GM12878 (cell line): ENCODE measurements around the gene EDC4. TPM values are rescaled to one million over a fixed set of nuclear protein-coding genes. Genes with fewer than 3 reads are reported as not detected.

Source experiments
- CUX1 ChIP-seq: IDR thresholded peaks from 2 replicates; pipeline ENCODE4 v1.6.1; 2012; ENCODE audit warnings: improper control_type of control experiment, low read depth, low read length; ENCODE audit not compliant: insufficient replicate concordance
- GABPA ChIP-seq: IDR thresholded peaks from 2 replicates; pipeline ENCODE4 v1.6.1; 2014; ENCODE audit warnings: antibody characterized with exemption, low read depth, mild to moderate bottlenecking, inconsistent platforms
- MEF2A ChIP-seq: IDR thresholded peaks from 2 replicates; pipeline ENCODE4 v1.6.1; 2011; ENCODE audit warnings: low read depth, mild to moderate bottlenecking, low read length, moderate library complexity; ENCODE audit not compliant: insufficient read depth
- NBN ChIP-seq: fragments of 450-650 bp; IDR thresholded peaks from 2 replicates; pipeline ENCODE4 v1.6.1; 2016
- TCF7 ChIP-seq: IDR thresholded peaks from 2 replicates; pipeline ENCODE4 v1.6.1; 2014; ENCODE audit warnings: antibody characterized with exemption, borderline replicate concordance
- polyA plus RNA-seq, 11 experiments: library from polyadenylated mRNA; depleted of rRNA in 4 of 11; unstranded in 6 of 11; stranded (reverse) in 5 of 11; fragments of >200 nt; fragmentation: Nextera tagmentation in 4 of 11; fragmentation: Illumina TruSeq in 1 of 11; extraction: Ambion mirVana in 4 of 11; extraction: Trizol in 1 of 11; gene quantifications; 1 replicate in 1 of 11; 2 replicates in 10 of 11; pipeline versions ENCODE4 v1.2.1 to v1.2.3, GENCODE V29; 2011 to 2016; ENCODE audit warnings: inconsistent platforms in 2 of 11, missing spikeins in 2 of 11, low read depth in 1 of 11
- total RNA-seq, 4 experiments: library from RNA; depleted of rRNA in 3 of 4; stranded (reverse); fragments of >200 nt in 3 of 4; fragmentation: Illumina TruSeq in 1 of 4; extraction: Trizol in 1 of 4; gene quantifications; 2 replicates each; pipeline versions ENCODE4 v1.2.1 to v1.2.3, GENCODE V29; 2013 to 2021
- TF ChIP-seq, protein P1 (sequence below): fragments of 450-650 bp; IDR thresholded peaks from 2 replicates; pipeline ENCODE4 v1.6.1; 2016; ENCODE audit warnings: mild to moderate bottlenecking, moderate library complexity, borderline replicate concordance

The EDC4 gene
- total and polyA plus RNA-seq, 10 of the 15 experiments (the other 5 are each of a cell fraction or from before 2014, with no cell fraction given), result 1.2 to 86.0 (median 53.4) TPM

DNA sequence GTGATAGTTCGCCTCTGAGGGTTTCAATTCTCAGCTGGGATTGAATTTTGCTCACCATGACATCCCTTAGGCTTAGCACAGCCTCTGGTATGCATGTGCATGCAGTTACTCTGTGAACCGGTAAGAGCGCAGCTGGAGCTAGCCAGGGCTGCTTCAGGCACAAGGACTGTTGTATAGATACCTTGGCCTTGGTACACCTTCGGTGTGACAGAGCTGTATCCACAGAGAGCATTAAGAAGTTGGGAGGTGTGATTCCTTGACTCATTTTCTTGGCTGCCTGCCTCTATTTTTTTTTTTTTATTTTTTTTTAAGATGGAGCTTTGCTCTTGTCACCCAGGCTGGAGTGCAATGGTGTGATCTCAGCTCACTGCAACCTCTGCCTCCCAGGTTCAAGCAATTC is 28.4 kb upstream of the EDC4 start (continued):
- no peak for TF ChIP-seq CUX1
- no peak for TF ChIP-seq GABPA
- TF ChIP-seq, protein P1, sequence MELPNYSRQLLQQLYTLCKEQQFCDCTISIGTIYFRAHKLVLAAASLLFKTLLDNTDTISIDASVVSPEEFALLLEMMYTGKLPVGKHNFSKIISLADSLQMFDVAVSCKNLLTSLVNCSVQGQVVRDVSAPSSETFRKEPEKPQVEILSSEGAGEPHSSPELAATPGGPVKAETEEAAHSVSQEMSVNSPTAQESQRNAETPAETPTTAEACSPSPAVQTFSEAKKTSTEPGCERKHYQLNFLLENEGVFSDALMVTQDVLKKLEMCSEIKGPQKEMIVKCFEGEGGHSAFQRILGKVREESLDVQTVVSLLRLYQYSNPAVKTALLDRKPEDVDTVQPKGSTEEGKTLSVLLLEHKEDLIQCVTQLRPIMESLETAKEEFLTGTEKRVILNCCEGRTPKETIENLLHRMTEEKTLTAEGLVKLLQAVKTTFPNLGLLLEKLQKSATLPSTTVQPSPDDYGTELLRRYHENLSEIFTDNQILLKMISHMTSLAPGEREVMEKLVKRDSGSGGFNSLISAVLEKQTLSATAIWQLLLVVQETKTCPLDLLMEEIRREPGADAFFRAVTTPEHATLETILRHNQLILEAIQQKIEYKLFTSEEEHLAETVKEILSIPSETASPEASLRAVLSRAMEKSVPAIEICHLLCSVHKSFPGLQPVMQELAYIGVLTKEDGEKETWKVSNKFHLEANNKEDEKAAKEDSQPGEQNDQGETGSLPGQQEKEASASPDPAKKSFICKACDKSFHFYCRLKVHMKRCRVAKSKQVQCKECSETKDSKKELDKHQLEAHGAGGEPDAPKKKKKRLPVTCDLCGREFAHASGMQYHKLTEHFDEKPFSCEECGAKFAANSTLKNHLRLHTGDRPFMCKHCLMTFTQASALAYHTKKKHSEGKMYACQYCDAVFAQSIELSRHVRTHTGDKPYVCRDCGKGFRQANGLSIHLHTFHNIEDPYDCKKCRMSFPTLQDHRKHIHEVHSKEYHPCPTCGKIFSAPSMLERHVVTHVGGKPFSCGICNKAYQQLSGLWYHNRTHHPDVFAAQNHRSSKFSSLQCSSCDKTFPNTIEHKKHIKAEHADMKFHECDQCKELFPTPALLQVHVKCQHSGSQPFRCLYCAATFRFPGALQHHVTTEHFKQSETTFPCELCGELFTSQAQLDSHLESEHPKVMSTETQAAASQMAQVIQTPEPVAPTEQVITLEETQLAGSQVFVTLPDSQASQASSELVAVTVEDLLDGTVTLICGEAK, result no peak
- no peak for TF ChIP-seq TCF7
- TF ChIP-seq NBN, result no peak
- TF ChIP-seq MEF2A, result no peak
